ENCODE data around the gene OSBP2.

Gene OSBP2

DNA sequence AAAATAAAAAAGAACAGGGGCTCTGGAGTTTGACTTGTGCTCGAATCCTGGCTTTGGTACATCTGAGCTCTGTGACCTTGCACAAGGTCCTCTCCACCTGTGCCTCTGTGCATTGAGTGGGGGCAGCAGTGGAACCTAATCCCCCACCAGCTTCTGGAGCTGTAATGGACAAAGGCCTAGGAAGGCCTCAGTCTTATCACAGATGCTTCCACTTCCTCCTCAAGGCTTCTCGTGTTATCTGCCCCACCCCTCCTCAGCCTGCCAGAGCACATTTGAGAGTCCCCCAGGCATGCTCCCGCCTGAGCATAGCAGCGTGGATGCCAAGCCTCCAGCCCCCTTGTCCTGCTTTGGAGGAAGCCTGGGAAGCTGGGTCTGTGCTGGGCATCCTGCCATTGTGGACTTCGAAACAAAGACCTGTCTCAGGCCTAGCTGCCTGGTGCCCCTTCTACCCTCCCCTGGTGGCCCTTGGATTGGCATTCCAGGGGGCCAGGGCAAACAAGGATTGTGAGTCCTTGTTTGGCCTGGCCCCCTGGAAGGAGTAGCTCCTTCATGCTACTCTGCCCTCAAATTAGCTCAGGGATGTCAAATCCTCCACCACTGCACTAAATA is 44.1 kb upstream of the OSBP2 start:
- Histone ChIP-seq H3K4me1 (no peaks in the 10 kb centered on the region), H3K27ac (no peak overlapping the region), H3K36me3 (peaks cover 0 to 17% (median 7%) of the 10 kb centered on the region in 3 donors), H3K4me3 (no peak overlapping the region), H3K9me3 (no peaks in the 10 kb centered on the region), H3K27me3 (no peaks in the 10 kb centered on the region)
- intact Hi-C loops (cut with DNase I; ENCODE audit: low total_unique reads), result no loop called here
- no peak for DNase-seq
- TF ChIP-seq, protein P1, sequence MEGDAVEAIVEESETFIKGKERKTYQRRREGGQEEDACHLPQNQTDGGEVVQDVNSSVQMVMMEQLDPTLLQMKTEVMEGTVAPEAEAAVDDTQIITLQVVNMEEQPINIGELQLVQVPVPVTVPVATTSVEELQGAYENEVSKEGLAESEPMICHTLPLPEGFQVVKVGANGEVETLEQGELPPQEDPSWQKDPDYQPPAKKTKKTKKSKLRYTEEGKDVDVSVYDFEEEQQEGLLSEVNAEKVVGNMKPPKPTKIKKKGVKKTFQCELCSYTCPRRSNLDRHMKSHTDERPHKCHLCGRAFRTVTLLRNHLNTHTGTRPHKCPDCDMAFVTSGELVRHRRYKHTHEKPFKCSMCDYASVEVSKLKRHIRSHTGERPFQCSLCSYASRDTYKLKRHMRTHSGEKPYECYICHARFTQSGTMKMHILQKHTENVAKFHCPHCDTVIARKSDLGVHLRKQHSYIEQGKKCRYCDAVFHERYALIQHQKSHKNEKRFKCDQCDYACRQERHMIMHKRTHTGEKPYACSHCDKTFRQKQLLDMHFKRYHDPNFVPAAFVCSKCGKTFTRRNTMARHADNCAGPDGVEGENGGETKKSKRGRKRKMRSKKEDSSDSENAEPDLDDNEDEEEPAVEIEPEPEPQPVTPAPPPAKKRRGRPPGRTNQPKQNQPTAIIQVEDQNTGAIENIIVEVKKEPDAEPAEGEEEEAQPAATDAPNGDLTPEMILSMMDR (IDR thresholded peaks at IDR 0.05), result no peak

DNA sequence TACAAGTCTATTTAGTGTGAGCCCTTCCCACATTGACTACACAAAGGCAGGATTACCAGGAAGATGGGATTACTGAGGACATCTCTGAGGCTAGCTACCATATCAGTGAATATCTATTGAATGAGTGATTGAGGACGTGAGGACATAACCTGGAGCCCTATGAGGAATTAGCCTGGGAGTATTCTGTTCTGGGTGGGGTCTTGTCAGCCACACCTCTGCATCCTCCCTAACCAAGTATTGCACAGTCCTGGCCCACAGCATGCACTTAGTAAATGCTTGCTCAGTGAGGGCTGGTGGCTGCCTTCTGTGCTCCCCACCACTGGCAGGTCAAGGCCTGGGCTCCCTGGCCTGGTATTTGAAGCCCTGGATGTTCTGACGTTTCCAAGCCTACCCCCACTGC is 41.8 kb upstream of the OSBP2 start:
- Histone ChIP-seq H3K9me3 (no peaks in the 10 kb centered on the region), H3K36me3 (peaks cover 0 to under 1% (median 0%) of the 10 kb centered on the region in 3 donors)

DNA sequence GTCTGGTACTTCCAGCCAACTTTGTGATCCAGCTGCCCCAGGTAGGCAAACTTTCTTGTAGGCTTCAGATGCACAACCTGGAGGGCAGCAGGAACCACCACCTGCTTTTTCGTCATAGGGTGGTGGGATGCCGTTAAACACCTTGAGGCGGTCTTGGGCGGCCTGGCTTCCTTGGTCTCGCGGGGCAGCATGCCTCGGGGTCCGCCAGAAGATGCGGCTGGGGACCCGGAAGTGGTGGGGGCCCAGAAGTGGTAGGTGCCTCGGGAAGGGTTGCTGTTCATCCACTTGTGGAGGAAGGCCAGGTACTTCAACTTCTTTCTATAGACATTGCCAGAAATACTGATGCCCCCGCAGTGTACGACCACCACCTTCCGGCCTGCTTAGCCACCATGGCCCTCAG is 40.3 kb upstream of the OSBP2 start:
- Histone ChIP-seq H3K9me3 (no peaks in the 10 kb centered on the region), H3K27ac (no peak overlapping the region), H3K27me3 (no peaks in the 10 kb centered on the region), H3K4me3 (no peak overlapping the region), H3K4me1 (no peaks in the 10 kb centered on the region), H3K36me3 (peaks cover 0 to 8% (median 0%) of the 10 kb centered on the region in 3 donors)
- TF ChIP-seq, protein P1 (IDR thresholded peaks at IDR 0.05), result no peak
- intact Hi-C loops (cut with DNase I; ENCODE audit: low total_unique reads), result no loop called here
- no peak for DNase-seq

More for the DNA sequence above, 41.8 kb upstream of the OSBP2 start:
- TF ChIP-seq, protein P1 (IDR thresholded peaks at IDR 0.05), result no peak
- no peaks in the 10 kb centered on the region for H3K27me3 ChIP-seq
- intact Hi-C loops (cut with DNase I; ENCODE audit: low total_unique reads), result no loop called here
- H3K27ac ChIP-seq, result no peak overlapping the region
- no peak overlapping the region for H3K4me3 ChIP-seq
- no peaks in the 10 kb centered on the region for H3K4me1 ChIP-seq
- no peak for DNase-seq

DNA sequence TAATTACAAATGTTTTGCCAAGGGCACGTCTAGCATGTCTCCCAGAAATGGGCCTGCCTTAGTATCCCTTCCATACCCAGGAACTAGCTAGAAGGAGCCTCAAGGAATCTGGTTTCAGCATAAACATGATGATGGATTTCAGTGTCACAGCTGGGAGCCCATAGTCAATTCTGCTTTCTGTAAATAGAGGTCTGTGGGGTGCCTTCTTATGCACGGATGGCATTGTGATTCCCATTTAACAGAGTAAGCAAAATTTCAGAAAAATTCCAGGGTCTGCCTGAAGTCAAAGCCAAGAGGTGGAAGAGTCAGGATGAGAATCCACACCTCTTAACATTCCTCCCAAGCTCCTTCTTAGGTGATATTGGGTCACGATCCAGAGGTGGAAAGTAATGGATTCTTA is 39.1 kb upstream of the OSBP2 start:
- Histone ChIP-seq H3K9me3 (no peaks in the 10 kb centered on the region), H3K27me3 (no peaks in the 10 kb centered on the region), H3K4me1 (no peaks in the 10 kb centered on the region), H3K4me3 (no peak overlapping the region), H3K27ac (no peak overlapping the region), H3K36me3 (peaks cover 0 to 8% (median 0%) of the 10 kb centered on the region in 3 donors)
- DNase-seq, result no peak
- TF ChIP-seq, protein P1 (IDR thresholded peaks at IDR 0.05), result no peak
- intact Hi-C loops (cut with DNase I; ENCODE audit: low total_unique reads), result no loop called here

DNA sequence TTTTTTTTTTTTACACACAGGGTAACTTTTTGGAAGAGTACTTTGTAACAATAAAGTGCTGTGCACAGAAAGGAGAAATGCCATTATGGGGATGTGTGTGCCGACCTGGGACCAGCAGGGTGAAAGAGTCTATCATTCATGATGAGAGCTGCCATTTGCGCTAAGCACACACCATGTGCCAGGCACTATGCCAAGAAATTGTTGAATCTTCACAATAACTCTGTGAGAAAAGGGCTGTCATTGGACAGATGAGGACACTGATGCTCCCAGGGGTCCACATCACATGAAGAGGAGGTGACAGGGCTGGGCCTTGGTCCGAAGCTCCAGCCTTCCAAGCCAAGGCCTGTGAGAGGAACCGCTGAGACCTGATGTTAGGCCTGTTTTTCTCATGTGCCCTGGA is 32.6 kb upstream of the OSBP2 start:
- Histone ChIP-seq H3K36me3 (peaks cover 0 to 32% (median 25%) of the 10 kb centered on the region in 3 donors), H3K27ac (no peak overlapping the region), H3K4me1 (peaks cover 0 to 10% (median 6%) of the 10 kb centered on the region in 4 donors), H3K4me3 (no peak overlapping the region), H3K27me3 (no peaks in the 10 kb centered on the region), H3K9me3 (no peaks in the 10 kb centered on the region)
- intact Hi-C loops (cut with DNase I; ENCODE audit: low total_unique reads), result no loop called here
- no peak for DNase-seq
- TF ChIP-seq, protein P1 (IDR thresholded peaks at IDR 0.05), result no peak
